Eye (tissue), 1 donor: ENCODE data around the gene ABCG8.

Source experiments
- DNase-seq: peaks from one replicate; pipeline ENCODE4 v3.0.0-alpha.2; 2015

The ABCG8 gene

DNA sequence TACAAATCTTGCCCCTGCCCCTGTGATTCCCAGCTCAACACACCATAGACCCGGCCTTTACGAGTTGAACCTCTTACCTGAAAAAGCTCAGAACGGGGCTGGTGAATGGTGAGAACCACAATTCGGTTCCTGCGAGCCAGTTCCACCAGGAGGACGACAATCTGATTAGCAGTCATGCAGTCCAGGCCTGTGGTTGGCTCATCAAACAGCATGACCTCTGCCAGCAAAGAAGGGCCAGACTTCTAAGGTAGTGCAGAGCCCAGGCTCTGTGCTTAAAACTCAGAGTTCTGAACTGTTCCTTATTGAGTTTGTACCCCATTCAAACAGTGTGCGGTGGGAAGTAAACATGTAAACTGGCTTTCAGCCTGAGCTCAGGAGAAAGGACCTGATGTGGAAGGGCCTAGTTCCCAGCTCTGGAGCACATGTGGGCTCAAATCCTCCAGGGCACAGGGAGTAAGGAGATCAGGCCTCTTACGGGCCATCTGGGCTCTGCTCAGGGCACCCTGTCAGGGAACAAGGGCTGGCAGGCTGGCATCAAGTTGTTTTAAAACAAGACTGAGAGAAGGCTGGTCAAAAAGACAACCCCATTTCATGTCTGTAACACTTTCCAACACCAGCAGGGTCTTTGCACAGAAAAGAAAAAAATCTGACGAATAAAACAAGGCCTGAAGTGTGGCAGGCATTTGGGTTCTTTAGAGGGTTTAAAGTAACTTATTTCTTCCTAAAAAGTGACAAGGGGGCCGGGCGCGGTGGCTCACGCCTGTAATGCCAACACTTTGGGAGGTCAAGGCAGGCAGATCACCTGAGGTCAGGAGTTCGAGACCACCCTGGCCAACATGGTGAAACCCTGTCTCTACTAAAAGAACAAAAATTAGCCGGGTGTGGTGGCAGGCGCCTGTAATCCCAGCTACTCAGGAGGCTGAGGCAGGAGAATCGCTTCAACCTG, 12.2 kb upstream of the ABCG8 start:
- DNase-seq: no peak

DNA sequence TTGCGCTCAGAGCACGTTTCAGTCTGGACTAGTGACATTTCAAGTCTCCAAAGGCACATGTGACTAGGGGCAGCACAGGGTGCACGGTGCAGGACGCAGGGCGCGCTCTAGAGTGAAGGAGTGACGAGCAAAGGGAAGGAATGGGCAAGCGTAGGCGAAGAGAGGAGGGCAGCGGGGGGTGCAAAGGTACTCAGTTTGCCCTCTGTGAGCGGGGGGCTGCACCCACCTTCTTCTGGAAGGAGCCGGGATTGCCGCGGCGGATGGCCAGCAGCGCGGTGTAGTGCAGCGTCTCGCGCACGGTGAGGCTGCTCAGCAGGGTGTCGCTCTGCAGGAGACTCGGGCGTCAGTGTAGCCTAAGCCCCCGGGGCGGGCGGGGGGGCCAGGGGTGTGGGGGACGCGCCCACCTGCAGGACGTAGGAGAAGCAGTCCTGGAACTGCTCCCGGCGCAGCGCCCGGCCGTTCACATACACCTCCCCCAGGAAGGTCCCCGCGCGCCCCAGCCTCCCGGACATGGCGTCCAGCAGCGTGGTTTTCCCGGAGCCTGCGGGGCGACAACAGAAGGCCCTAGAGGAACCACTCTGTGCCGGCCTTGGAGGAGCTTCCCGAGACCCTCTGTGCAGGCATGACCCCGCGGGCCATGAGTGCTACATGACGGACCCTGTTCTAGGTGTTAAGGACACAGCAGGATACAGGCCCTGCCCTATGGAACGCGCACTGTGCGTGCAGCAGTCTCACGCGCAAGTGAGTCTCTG, 7.1 kb upstream of the ABCG8 start:
- DNase-seq: peak; percentile 52

DNA sequence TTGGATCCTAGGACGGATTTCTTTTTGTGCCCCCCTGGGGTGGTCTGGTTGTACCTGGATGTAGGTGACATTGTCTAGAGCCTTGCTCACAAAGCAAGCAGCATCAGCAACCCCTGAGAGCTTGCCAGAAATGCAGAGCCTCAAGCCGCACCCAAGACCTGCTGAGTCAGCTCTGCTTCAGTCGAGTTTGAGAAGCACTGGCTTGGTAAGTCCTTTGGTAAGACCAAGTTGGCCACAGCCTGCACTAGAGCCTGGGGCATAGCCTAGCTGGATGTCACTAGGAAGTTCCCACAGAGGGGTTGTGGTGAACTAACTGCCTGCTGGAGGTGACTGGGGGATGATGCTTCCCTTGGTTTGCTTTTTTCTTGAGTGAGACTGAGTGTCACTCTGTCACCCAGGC, 6.3 kb upstream of the ABCG8 start:
- DNase-seq: no peak

DNA sequence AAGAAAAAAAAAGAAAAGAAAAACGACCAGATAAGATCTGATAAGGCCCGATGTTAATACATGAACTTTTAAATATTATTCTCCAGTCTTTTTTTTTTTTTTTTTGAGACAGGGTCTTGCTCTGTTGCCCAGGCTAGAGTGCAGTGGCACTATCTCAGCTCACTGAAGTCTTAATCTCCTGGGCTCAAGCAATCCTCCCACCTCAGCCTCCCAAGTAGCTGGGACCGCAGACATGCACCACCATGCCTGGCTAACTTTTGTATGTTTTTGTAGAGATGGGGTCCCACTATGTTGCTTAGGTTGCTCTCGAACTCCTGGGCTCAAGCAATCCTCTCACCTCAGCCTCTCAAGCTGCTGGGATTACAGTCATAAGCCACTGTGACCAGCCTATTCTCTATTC, 1.7 kb upstream of the ABCG8 start:
- DNase-seq: no peak

DNA sequence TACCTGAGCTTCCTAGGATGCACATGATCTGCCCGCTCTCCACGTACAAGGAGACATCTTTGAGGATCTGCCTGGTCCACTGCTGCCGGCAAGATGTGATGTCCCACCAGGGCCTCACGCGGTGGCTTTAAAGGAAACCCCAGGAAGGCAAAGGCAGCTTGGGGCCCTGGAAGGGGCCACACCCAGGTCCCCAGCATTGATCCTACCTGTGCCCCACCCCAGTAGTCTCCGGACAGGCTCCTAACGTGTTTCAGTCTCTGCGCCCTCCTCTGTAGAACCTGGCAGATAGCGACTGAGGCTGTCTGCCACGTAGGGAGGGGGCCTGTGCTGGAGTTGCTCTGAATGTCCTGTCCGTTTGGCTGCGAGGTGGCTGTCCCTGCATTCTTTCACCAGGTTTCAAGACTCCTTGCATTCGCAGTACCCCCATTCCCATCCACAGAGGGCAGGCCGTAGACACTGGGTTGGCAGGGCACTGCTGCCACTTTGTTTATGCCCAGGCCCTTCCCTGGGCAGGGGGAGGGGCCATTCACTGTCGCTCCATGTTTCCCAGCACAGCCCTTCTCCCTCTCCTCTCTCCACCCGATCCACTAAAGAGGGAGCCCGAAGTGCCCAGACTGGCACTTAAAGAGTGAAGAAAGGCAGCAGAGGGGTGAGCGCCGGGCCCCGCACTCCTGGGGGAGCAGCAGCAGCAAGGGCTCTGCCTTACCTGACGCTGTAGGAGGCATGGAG, 776 bp upstream of the ABCG8 start:
- no peak for DNase-seq

DNA sequence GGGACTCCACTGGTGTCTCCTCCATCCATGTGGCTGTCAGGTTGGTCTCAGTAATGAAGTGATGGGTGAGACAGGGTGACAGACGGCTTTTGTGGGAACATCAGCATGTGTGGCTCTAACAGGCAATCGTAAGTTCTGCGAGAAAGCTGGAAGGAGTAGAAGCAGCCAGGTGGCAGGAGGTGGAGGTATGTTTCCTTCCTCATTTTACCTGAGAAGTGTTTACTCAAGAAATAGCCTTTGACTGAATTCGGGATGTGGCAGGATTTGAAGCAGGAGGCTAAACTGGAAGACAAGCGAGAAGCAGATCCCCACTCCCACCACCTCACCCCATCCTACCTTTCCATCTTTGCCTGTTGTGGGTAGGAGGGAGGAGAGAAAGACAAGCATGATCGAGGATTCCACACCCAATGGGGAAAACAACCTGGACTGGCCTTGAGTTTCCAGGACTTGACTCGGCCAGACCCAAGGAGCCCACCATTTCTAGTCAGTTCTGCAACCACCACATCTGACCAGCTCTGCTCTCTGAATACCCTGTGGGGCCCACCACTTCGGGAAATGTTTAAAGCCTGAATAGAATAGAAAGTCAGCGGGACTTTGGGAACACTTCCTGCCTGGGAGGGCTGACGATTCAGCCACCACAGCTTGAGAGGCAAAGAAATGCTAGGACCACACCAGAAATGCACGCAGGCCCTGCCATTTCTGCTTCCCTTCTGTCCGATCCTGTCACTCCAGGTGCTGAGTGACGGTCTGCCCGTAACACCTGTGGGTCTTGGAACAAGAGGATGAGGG, 1.2 kb downstream of the ABCG8 start:
- no peak for DNase-seq

DNA sequence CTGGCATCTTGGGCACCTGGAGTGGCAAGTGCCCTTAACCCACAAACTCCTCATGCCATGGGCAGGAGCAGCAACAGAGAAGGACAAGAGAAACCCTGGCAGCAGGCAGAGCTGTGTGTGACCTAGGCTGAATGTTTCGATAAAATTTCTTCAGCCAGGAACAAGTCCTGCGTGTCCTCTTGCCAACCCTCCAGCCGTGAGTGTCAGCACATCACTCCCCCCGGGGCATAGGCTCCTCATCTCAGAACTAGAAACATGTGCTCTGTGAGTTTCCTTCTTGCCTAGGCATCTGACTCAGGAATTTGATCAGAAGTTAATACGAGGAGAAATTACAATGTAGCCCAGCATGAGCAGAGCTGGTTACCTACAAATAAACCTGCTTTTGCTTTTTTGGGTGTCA, 2.2 kb downstream of the ABCG8 start:
- DNase-seq: no peak

DNA sequence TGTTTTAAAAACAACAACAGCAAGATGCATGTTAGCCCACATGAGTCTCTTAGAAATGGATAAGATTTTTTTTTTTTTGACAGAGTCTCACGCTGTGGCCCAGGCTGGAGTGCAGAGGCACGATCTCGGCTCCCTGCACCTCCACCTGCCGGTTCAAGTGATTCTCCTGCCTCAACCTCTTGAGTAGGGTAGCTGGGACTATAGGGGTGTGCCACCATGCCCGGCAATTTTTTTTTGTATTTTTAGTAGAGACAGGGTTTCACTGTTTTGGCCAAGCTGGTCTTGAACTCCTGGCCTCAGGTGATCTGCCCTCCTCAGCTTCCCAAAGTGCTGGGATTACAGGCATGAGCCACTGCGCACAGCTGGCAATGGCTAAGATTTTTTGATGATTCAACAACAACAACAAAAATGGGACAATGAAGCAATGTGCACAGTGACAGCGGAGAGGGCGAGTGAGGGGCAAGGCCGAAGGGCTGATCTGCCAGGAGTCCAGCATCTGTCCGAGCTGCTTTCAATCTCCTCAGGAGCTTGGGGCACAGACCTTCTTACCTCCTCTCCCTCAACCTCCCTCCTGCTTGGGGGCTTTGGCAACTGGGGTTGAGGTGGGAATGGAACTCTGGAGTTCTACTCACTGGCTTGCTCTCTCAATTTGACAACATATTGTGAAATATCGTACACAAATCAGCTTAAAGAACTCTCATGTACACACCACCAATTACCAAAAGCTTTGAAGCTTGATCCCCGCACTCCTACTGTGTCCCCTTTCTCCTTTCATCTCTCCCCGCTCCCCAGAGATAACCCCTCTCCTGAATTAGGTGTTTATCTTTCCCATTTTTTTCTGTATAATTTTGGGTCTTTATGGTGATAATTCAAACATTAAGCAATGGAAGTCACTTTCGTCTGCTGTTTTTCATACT, 3.4 kb downstream of the ABCG8 start:
- no peak for DNase-seq

DNA sequence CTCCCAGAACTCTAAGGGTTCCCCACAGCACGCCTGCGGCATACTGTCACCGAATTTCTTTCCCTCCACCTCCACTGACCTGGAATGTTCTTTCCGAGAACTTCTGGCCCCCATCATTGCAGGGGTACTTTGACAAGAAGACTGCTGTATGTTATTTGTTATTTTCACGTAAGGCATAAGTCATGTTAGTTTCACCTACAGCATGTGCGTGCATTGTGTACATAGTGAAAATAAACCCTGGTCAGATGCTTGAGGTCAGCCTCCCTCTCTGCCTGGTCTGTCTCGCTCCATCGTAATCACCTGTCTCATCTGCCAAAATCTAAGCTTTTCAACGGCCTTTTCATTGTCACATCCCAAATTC, 4.1 kb downstream of the ABCG8 start:
- DNase-seq: no peak

DNA sequence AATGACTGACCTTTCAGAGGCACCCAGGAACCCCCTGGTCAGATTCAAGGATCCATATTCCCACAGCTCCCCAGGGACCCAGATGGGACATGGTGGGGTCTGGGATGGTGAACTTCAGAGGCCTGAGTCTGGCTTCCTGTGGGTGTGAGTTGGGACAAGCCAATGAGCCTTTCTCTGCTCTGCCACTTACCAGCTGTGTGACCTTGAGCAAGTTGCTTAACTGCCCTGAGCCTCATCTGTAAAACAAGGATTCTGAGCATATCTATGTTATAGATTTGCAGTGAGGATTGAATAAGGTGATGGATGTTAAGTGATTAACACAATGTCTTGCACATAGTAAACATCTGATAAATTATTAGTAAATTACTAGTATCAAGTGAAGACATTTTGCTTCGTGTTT, 6.4 kb downstream of the ABCG8 start:
- no peak for DNase-seq

DNA sequence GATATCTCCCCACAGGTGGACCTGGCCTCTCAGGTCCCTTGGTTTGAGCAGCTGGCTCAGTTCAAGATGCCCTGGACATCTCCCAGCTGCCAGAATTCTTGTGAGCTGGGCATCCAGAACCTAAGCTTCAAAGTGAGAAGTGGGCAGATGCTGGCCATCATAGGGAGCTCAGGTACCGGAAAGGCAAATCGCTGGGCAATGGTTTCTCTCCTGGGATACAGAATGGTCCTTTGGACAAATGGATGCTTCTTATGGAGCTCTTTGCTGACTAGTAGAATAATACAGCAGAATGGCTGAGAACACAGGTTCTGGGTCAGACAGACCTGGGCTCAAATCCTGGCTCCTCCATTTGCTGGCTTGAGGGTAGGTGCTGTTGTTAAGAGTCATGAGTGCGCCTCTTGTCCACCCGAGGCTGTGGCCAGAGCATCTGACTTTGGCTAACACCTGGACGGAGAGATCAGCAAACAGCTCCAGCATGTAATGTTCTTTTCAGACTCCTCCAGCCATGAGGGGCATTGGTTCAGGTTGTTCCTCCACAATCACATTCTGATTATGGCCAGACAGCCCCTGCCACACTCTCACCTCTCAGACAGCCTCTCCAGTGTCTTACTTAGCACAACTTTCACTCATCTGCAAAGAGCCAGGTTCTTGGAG, 7.5 kb downstream of the ABCG8 start:
- DNase-seq: no peak

DNA sequence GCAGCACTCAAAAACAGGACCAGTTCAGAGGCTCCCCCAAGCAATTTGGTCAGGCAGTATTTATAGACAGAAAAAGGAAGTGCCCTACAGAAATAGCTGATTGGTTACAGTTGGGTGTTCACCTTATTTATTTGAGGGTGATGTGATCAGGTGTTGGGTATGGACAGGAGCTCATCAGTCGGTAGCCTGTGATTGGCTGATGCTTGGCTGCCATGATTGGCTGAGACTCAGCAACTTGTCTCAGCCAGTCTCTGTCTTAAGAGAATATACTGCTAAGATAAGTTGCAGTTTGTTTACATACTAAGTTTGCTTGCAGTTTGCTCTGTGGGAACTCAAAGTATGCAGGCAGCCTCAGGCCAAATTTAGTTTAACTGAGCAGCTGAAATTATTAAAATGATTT, 9.4 kb downstream of the ABCG8 start:
- no peak for DNase-seq

DNA sequence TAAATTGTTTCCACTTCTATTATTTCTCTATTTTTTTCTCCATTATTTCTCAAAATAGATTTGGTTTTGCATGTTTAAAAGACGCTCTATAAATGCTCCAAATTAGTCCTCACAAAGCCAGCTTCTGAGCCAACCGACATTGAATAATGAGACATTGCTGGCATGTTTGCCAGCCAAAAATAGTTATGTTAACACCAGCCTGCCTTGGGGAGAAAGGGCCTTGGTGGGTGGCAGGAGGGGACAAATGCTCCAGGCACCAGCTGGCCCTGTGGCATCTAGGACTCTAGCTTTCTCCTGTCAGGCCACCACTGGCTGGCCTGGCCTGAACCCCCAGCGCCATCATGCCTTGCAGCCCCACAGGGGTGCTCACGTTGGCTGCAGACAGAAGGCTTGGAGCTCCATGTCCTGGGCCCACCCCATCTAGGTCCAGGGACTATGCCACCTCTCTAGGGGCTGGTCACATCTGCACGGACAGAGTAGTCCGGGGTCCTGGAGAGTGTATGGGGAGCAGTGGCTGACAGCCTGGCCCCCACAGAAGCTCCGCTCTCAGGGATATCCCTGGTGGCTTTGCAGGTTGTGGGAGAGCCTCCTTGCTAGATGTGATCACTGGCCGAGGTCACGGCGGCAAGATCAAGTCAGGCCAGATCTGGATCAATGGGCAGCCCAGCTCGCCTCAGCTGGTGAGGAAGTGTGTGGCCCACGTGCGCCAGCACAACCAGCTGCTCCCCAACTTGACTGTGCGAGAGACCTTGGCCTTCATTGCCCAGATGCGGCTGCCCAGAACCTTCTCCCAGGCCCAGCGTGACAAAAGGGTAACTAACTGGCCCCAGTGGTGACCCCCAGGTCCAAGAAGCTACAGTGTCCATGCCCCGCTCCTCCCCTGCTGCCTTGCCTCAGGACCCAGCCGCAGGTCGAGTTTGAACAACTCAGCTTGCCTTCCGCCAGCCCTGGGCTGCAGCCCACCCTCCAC, 12.5 kb downstream of the ABCG8 start:
- no peak for DNase-seq

DNA sequence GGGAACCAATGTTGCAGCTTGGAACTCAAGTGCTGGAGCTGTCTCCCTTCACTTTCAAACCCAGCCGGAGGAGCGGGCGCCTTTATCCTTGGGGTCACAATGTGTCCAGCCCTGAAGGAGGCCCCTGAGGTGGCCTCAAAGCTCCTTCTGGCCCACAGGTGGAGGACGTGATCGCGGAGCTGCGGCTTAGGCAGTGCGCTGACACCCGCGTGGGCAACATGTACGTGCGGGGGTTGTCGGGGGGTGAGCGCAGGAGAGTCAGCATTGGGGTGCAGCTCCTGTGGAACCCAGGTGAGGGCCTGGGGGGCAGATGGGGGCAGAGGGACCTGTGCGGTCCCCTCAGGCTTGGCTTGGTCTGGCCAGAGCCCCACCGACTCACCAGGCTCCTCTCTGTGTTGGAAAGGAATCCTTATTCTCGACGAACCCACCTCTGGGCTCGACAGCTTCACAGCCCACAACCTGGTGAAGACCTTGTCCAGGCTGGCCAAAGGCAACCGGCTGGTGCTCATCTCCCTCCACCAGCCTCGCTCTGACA, 13.5 kb downstream of the ABCG8 start:
- no peak for DNase-seq

DNA sequence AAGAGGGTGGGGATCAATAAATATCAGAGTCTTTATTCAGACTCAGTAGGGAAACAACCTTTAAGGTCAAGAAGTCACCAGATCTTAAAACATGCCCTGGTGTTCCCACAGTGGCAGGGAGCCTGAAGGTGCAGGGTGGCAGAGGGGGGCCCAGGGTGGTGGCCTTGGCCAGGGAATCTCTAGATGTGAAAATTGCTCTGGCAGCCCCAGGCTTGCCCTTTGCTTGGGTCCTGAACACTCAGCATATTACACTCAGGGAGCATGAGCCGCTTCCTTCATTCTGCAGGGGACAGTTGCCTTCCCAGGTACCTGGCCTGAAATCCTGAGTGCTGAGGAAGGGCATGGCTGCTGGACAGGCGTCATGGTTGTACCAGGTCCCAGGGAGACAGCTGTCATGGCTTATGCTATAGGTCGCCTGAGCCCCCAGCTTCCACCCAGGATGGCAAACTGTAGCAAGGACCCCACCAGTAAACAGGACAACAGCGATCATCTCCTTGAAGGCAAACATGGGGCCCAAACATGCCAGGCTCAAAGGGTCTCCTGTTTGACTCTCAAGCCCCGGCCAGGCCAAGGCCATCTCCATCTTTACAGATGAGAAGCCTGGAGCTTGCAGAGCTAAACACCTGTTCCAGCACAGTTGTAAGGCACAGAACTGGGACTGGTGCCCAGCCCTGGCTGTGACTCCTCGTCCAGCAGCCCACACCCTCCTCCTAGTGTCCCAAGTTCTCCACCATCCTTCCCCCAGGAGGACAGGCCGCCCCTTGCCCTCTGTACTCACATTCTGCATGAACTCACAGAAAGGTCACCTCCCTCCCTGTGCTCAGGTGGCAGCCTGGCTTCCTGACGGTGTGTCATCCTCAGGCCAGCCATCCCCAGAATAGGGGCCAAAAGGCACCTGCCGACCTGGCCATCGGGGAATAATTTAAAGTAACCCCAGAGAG, 14.6 kb downstream of the ABCG8 start:
- no peak for DNase-seq

DNA sequence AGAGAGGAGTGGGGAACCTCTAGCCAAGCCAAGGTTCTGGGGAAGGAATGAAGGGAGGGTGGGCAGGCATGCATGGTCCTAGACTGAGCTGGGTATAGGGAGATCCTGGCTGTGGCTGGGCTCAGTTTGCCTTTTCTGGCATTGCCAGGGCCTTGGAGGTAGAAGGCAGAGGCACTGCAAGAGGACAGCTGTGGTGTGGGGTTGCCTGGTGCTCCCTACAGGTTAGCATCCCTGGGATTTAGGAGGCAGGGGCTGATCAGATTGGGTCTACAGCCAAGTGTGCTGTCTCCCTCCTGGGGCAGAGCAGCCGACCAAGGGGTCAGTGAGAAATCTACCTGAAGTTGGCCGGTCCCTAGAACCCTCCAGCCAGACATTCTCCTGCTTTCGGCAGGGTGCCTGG, 15.9 kb downstream of the ABCG8 start:
- no peak for DNase-seq

DNA sequence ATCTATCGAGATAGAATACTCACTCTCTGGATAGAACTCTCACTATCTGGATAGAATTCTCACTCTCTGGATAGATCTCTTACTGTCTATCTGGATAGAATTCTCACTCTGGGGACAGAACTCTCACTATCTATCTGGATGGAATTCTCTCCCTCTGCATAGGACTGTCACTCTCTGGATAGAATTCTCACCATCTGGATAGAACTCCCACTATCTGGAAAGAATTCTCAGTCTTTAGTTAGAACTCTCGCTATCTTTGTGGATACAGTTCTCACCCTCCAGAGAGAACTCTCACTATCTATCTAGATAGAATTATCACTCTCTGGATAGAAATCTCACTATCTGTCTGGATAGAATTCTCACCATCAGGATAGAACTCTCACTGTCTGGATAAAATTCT, 16.5 kb downstream of the ABCG8 start:
- DNase-seq: no peak

DNA sequence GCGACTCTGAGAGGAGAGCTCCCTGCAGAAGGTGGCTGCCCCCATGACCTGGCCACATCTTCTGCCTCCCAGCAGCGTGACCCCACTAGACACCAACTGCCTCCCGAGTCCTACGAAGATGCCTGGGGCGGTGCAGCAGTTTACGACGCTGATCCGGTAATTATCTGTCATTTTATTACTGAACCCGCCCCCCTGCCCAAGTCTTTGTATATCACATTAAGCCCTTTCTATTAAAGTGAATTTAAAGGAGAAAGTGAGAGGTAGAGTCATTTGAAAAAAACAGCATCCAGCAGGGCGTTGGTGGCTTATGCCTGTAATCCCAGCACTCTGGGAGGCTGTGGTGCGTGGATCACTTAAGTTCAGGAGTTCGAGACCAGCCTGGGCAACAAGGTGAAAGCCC, 33.4 kb downstream of the ABCG8 start:
- DNase-seq: no peak
